ENCODE results near the gene LPP. TPM values are rescaled to one million over a fixed set of nuclear protein-coding genes. Genes with fewer than 3 reads are reported as not detected.
A peak's percentile ranks its signal among the peaks of the same experiment; 100 is the strongest.

LPP gene
- total RNA-seq, 1 donor from 2014 or later, result 222 TPM

DNA sequence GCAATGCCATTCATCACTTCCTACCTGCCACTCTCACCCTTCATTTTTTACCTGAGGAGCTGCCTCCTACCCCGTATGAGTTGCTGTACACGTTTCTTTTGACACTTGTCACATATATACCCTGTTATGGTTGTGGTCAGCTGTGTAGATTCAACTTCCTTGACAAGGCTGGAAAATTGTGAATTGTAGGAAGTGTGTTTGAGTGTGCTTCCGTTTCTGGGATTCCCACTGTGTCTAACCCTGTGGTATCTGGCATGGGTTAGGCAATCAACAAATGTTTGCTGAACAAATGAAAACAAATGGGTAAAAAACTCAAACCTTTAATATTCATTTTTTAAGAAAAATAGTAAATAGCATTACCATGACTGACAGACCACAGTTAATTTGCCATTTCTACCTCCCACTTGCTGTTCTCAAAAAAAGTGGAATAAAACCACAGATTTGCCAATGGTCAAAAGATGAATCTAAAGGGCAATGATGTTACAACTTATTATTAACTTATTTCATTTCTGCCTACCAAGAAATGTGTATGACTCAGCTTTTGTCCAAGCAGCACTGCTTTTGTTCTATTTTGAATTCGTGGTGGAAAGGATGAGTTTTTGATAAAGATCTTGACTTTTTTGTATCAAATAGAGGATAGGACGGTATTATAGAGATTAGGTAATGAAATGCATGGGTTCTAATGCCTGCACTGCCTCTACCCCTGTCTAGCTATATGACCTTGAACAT is 404.6 kb downstream of the LPP start:
- TF ChIP-seq, protein P1, sequence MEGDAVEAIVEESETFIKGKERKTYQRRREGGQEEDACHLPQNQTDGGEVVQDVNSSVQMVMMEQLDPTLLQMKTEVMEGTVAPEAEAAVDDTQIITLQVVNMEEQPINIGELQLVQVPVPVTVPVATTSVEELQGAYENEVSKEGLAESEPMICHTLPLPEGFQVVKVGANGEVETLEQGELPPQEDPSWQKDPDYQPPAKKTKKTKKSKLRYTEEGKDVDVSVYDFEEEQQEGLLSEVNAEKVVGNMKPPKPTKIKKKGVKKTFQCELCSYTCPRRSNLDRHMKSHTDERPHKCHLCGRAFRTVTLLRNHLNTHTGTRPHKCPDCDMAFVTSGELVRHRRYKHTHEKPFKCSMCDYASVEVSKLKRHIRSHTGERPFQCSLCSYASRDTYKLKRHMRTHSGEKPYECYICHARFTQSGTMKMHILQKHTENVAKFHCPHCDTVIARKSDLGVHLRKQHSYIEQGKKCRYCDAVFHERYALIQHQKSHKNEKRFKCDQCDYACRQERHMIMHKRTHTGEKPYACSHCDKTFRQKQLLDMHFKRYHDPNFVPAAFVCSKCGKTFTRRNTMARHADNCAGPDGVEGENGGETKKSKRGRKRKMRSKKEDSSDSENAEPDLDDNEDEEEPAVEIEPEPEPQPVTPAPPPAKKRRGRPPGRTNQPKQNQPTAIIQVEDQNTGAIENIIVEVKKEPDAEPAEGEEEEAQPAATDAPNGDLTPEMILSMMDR (IDR thresholded peaks at IDR 0.05; ENCODE audit: insufficient read depth, low read depth, low read length), result no peak
- TF ChIP-seq EZH2 (IDR thresholded peaks at IDR 0.05; ENCODE audit: insufficient read depth, low read length), result no peak
- Histone ChIP-seq H3K4me1 (ENCODE audit: insufficient read depth, low read length) (peaks cover 13% of the 10 kb centered on the region), H3K9me3 (ENCODE audit: insufficient read depth, low read depth, low read length) (no peaks in the 10 kb centered on the region), H3K4me2 (ENCODE audit: low read length) (peak overlapping the region; percentile 6), H3K27me3 (ENCODE audit: insufficient read depth, low read length) (no peaks in the 10 kb centered on the region), H2AFZ (ENCODE audit: low read depth, low read length) (no peak overlapping the region), H4K20me1 (ENCODE audit: insufficient read depth, low read length) (peaks cover 38% of the 10 kb centered on the region), H3K36me3 (ENCODE audit: insufficient read depth, low read length) (no peaks in the 10 kb centered on the region), H3K9ac (ENCODE audit: low read length) (no peak overlapping the region), H3K27ac (ENCODE audit: low read depth, low read length) (peak overlapping the region; percentile 8), H3K79me2 (ENCODE audit: insufficient read depth, low read length) (peaks cover 60% of the 10 kb centered on the region), H3K4me3 (ENCODE audit: insufficient read depth, low read depth, low read length) (no peak overlapping the region)
- FAIRE-seq (peak; percentile 20), DNase-seq (ENCODE audit: low read depth) (peak; percentile 59)
- peaks cover 10% of the 10 kb centered on the region for H3K36me3 Mint-ChIP-seq (ENCODE audit: low read depth, unreplicated experiment)
- H3K27ac Mint-ChIP-seq (ENCODE audit: unreplicated experiment), result peak overlapping the region; percentile 35
- H3K4me3 Mint-ChIP-seq (ENCODE audit: unreplicated experiment), result no peak overlapping the region
- peaks cover 14% of the 10 kb centered on the region for H3K4me1 Mint-ChIP-seq (ENCODE audit: low read depth, unreplicated experiment)
- H3K27me3 Mint-ChIP-seq (ENCODE audit: low read depth, unreplicated experiment), result no peaks in the 10 kb centered on the region
- no peaks in the 10 kb centered on the region for H3K9me3 Mint-ChIP-seq (ENCODE audit: unreplicated experiment)

DNA sequence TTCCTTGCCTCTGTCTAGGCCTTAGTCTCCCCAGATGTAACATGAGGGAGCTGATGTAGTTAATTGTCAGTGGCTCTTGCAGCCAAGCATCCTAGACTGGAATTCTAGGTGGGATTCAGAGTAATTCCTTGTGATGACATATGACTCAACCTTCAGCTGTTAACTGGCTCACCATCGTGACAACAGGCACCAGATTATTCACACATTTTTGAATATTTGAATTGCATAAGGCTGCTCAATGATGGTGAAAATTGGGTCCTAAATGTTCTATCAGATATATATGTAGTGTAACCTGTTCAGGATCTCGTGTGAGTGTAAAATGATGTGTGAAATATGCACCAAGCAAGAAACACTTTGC is 405.1 kb downstream of the LPP start:
- H3K27ac Mint-ChIP-seq (ENCODE audit: unreplicated experiment), result peak overlapping the region; percentile 35
- Histone ChIP-seq H3K79me2 (ENCODE audit: insufficient read depth, low read length) (peaks cover 61% of the 10 kb centered on the region), H3K4me1 (ENCODE audit: insufficient read depth, low read length) (peaks cover 9% of the 10 kb centered on the region), H2AFZ (ENCODE audit: low read depth, low read length) (no peak overlapping the region), H3K36me3 (ENCODE audit: insufficient read depth, low read length) (no peaks in the 10 kb centered on the region), H3K9ac (ENCODE audit: low read length) (no peak overlapping the region), H3K4me2 (ENCODE audit: low read length) (peak overlapping the region; percentile 6), H4K20me1 (ENCODE audit: insufficient read depth, low read length) (peaks cover 34% of the 10 kb centered on the region), H3K27me3 (ENCODE audit: insufficient read depth, low read length) (no peaks in the 10 kb centered on the region), H3K4me3 (ENCODE audit: insufficient read depth, low read depth, low read length) (no peak overlapping the region), H3K27ac (ENCODE audit: low read depth, low read length) (peak overlapping the region; percentile 8), H3K9me3 (ENCODE audit: insufficient read depth, low read depth, low read length) (no peaks in the 10 kb centered on the region)
- DNase-seq (ENCODE audit: low read depth), result peak; percentile 56
- TF ChIP-seq EZH2 (IDR thresholded peaks at IDR 0.05; ENCODE audit: insufficient read depth, low read length), result no peak
- TF ChIP-seq, protein P1 (IDR thresholded peaks at IDR 0.05; ENCODE audit: insufficient read depth, low read depth, low read length), result no peak
- H3K36me3 Mint-ChIP-seq (ENCODE audit: low read depth, unreplicated experiment), result peaks cover 10% of the 10 kb centered on the region
- no peak overlapping the region for H3K4me3 Mint-ChIP-seq (ENCODE audit: unreplicated experiment)
- H3K27me3 Mint-ChIP-seq (ENCODE audit: low read depth, unreplicated experiment), result no peaks in the 10 kb centered on the region
- no peaks in the 10 kb centered on the region for H3K9me3 Mint-ChIP-seq (ENCODE audit: unreplicated experiment)
- H3K4me1 Mint-ChIP-seq (ENCODE audit: low read depth, unreplicated experiment), result peaks cover 14% of the 10 kb centered on the region
- FAIRE-seq, result peak; percentile 66

DNA sequence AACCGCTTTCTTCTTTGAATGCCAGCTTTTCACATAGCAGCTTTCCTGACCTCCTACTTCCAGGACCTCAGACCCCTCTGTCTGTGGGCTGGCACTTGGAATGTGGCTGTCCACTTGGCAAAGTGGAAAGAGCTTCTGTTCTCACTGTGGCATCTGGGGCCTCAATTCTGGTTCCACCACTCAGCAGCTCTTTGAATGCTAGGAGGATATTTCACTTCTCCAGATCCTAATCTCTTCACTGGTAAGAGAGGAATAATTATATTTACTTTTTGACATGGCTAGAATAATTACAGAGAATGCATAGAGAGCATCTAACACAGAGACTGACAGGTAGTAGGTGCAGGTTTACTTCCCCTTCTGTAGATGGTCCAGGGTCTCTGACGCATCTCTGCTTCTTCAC is 405.9 kb downstream of the LPP start:
- peaks cover 10% of the 10 kb centered on the region for H3K36me3 Mint-ChIP-seq (ENCODE audit: low read depth, unreplicated experiment)
- no peaks in the 10 kb centered on the region for H3K36me3 ChIP-seq (ENCODE audit: insufficient read depth, low read length)
- DNase-seq (ENCODE audit: low read depth), result no peak
- TF ChIP-seq, protein P1 (IDR thresholded peaks at IDR 0.05; ENCODE audit: insufficient read depth, low read depth, low read length), result no peak
- no peak for TF ChIP-seq EZH2 (IDR thresholded peaks at IDR 0.05; ENCODE audit: insufficient read depth, low read length)
- H3K4me3 ChIP-seq (ENCODE audit: insufficient read depth, low read depth, low read length), result no peak overlapping the region
- H3K9me3 Mint-ChIP-seq (ENCODE audit: unreplicated experiment), result no peaks in the 10 kb centered on the region
- no peak for FAIRE-seq
- peaks cover 14% of the 10 kb centered on the region for H3K4me1 Mint-ChIP-seq (ENCODE audit: low read depth, unreplicated experiment)
- H3K4me3 Mint-ChIP-seq (ENCODE audit: unreplicated experiment), result no peak overlapping the region
- H3K4me1 ChIP-seq (ENCODE audit: insufficient read depth, low read length), result peaks cover 9% of the 10 kb centered on the region
- no peak overlapping the region for H3K4me2 ChIP-seq (ENCODE audit: low read length)
- H3K79me2 ChIP-seq (ENCODE audit: insufficient read depth, low read length), result peaks cover 68% of the 10 kb centered on the region
- H3K27ac Mint-ChIP-seq (ENCODE audit: unreplicated experiment), result peak overlapping the region; percentile 22
- H2AFZ ChIP-seq (ENCODE audit: low read depth, low read length), result no peak overlapping the region
- no peaks in the 10 kb centered on the region for H3K27me3 Mint-ChIP-seq (ENCODE audit: low read depth, unreplicated experiment)
- no peaks in the 10 kb centered on the region for H3K27me3 ChIP-seq (ENCODE audit: insufficient read depth, low read length)
- H3K27ac ChIP-seq (ENCODE audit: low read depth, low read length), result no peak overlapping the region
- no peak overlapping the region for H3K9ac ChIP-seq (ENCODE audit: low read length)
- H3K9me3 ChIP-seq (ENCODE audit: insufficient read depth, low read depth, low read length), result no peaks in the 10 kb centered on the region
- H4K20me1 ChIP-seq (ENCODE audit: insufficient read depth, low read length), result peaks cover 39% of the 10 kb centered on the region
